Stimulated activated naive CD8-positive, alpha-beta T cell treated with anti-CD3 and anti-CD28 coated beads, Interleukin-15, Interleukin-2, amounts not matched to agents 100 ng/mL and 50 ng/mL, for 24 hours (primary cell): ENCODE measurements around the gene IDS.

Experiments
- H3K27ac Mint-ChIP-seq: one replicate; pipeline ENCODE4 v1.8.0; 2021; ENCODE audit warnings: mild to moderate bottlenecking, mixed read lengths
- H3K27me3 Mint-ChIP-seq: one replicate; pipeline ENCODE4 v1.8.0; 2021; ENCODE audit warnings: mixed read lengths
- H3K36me3 Mint-ChIP-seq: one replicate; pipeline ENCODE4 v1.8.0; 2021; ENCODE audit warnings: low read depth, mixed read lengths
- H3K4me1 Mint-ChIP-seq: one replicate; pipeline ENCODE4 v1.8.0; 2021; ENCODE audit warnings: low read depth, mixed read lengths
- H3K4me3 Mint-ChIP-seq: one replicate; pipeline ENCODE4 v1.8.0; 2021; ENCODE audit warnings: mild to moderate bottlenecking, mixed read lengths
- H3K9me3 Mint-ChIP-seq: one replicate; pipeline ENCODE4 v1.8.0; 2021; ENCODE audit warnings: mixed read lengths

Gene IDS

DNA sequence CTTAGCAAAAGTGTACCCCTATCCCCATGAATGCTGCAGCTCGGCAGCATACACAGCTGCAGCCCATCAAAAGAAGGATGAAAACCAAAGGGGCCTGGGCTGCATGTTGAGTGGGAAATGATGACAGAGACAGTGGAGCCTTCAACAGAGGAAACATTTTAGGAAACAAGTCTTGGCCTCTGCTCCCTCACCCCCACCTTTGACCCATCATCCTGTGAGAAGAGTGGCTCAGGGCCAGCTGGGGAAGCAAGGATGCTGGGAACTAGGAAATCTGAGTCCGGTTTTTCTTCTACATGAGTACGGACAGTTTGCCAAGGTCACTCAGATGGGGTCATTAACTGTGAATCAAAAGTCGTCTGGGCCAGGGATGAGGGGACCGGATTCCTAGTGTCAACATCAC lies 37.2 kb downstream of the IDS start:
- Mint-ChIP-seq H3K27me3 (peaks cover 4% of the 10 kb centered on the region), H3K9me3 (no peaks in the 10 kb centered on the region), H3K4me3 (no peak overlapping the region), H3K27ac (no peak overlapping the region), H3K4me1 (no peaks in the 10 kb centered on the region), H3K36me3 (no peaks in the 10 kb centered on the region)

DNA sequence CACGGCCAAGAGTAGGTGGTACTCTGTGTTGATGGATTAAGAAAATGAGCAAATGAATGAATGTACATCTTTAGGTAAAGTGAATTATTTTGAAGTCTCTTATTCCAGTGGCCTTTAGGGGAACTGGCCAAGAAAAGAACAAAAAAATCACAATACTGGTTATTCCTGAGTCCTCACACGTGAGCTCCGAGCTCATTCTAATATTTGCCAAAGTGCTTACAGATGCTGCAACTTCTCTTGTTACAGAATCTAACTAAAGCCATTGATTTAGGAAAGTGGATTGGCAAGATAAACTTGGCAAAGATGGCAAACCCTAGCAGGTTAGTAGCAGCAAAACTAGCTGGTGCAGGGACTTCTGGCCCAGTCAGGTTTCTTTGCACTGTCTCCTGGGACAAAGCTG lies 37.6 kb downstream of the IDS start:
- Mint-ChIP-seq H3K27ac (no peak overlapping the region), H3K4me3 (no peak overlapping the region), H3K9me3 (no peaks in the 10 kb centered on the region), H3K27me3 (peaks cover 4% of the 10 kb centered on the region), H3K4me1 (no peaks in the 10 kb centered on the region), H3K36me3 (no peaks in the 10 kb centered on the region)

DNA sequence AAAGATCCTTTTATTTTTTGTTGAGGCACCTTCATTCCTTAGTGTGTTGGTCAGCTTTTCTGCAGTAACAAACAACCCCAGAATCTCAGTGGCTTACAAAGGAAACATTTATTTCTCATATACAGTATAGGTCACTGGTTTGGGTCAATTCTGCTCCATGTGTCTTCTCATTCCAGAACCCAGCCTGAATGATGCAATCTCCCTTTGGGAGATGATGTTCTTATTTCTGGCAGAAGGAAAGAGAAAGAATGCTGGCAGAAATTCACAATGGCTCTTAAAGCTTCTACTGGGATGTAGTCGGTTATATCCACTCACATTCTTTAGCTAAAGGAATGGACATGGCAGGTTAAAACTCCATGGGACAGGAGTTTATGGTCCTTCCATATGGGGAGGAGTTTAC lies 42.3 kb downstream of the IDS start:
- no peaks in the 10 kb centered on the region for H3K36me3 Mint-ChIP-seq
- no peaks in the 10 kb centered on the region for H3K9me3 Mint-ChIP-seq
- peaks cover 13% of the 10 kb centered on the region for H3K27me3 Mint-ChIP-seq
- no peak overlapping the region for H3K27ac Mint-ChIP-seq
- no peaks in the 10 kb centered on the region for H3K4me1 Mint-ChIP-seq
- H3K4me3 Mint-ChIP-seq: no peak overlapping the region

DNA sequence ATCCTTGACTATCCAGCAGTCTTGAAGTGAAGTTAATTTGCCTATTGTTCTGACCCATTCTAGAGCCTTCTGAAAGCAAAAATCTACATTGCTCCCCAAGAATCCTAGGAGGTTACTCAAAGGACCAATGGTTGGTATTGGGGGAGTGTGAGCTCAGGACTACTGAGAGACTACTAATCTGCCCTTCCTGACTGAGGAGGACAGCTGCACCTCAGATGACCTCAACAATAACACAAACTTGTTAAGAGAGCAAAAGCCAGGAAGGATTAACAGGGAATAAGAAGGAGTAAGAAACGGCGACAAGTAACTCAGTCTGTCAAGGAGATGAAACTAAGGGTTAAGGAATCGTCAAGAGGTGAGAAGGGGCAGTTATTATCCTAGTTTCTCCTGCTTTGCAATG lies 43.4 kb downstream of the IDS start:
- Mint-ChIP-seq H3K4me3 (no peak overlapping the region), H3K27ac (no peak overlapping the region), H3K27me3 (peaks cover 13% of the 10 kb centered on the region), H3K9me3 (no peaks in the 10 kb centered on the region), H3K36me3 (no peaks in the 10 kb centered on the region), H3K4me1 (no peaks in the 10 kb centered on the region)

DNA sequence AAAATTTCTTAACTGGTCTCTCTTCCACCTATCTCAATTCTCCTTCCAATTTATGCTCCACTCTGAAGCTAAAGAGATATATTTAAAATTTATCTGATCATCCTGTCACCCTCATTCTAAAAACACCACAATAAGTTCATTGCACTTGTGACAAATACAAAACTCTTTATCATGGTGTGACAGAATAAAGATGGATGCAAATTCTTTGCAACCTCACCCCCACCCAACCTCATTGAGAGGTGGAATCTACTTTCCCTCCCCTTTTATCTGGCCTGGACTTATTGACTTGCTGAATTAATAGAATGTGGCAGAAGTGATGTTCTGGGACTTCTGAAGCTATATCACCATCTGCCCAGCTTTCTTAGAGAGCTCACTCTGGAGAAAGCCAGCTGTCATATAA lies 46.5 kb downstream of the IDS start:
- no peaks in the 10 kb centered on the region for H3K9me3 Mint-ChIP-seq

DNA sequence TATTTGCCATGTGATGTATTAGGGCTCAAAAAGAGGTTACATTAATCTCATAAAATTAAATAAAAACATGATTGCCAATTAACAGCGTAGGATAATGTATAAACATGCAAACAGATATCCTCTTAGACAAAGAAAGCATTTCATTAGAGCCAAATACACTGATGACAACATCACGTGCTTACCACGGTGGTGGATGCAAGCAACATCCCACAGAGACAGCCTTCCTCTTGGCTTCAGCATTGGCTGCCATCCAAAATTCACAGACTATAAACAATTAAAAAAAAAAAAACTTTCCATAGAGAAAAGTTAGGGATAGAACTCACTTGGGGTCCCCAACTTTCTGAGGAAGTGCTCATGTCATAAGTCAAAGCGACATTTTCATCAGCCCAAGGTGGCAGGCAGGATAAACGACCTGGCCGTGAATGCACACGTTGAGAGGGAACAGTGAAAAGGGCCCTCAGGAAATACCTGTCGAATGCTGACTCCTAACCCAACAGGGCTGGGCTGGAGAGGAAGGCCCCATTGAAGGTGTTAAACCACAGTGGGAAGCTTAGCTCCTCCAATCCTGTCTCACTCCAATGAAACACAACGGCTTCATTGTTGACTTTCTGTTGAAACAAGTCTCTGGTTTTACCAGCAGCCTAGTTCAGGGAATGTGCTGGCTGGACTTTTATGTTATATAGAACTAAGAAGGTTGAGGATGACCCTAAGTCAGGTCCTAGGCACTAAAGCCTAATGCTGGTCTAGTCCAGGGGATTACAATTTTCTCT lies 48.4 kb downstream of the IDS start:
- Mint-ChIP-seq H3K27ac (no peak overlapping the region), H3K36me3 (no peaks in the 10 kb centered on the region), H3K9me3 (no peaks in the 10 kb centered on the region), H3K4me1 (no peaks in the 10 kb centered on the region), H3K4me3 (no peak overlapping the region), H3K27me3 (peaks cover 9% of the 10 kb centered on the region)

More for the DNA sequence above, 46.5 kb downstream of the IDS start:
- Mint-ChIP-seq H3K27me3 (peaks cover 9% of the 10 kb centered on the region), H3K4me1 (no peaks in the 10 kb centered on the region), H3K27ac (no peak overlapping the region), H3K4me3 (no peak overlapping the region), H3K36me3 (no peaks in the 10 kb centered on the region)

DNA sequence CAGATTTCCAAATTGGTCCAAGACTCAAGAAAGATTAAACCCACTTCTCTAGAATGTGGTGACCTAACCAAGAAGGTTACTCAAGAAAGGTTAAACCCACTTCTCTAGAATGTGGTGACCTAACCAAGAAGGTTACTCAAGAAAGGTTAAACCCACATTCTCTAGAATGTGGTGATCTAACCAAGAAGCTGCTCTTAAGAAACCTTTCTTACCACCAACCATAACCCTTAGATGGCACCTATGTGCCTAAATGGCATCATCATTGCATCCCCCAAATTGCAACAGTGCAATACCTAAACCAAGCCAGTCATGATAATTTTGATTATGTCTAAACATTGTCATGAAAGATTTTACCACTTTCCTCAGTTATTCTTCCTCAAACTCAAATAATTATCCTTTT lies 49.2 kb downstream of the IDS start:
- H3K9me3 Mint-ChIP-seq: no peaks in the 10 kb centered on the region
- H3K36me3 Mint-ChIP-seq: no peaks in the 10 kb centered on the region
- peaks cover 6% of the 10 kb centered on the region for H3K27me3 Mint-ChIP-seq
- no peak overlapping the region for H3K27ac Mint-ChIP-seq
- H3K4me3 Mint-ChIP-seq: no peak overlapping the region
- H3K4me1 Mint-ChIP-seq: no peaks in the 10 kb centered on the region

DNA sequence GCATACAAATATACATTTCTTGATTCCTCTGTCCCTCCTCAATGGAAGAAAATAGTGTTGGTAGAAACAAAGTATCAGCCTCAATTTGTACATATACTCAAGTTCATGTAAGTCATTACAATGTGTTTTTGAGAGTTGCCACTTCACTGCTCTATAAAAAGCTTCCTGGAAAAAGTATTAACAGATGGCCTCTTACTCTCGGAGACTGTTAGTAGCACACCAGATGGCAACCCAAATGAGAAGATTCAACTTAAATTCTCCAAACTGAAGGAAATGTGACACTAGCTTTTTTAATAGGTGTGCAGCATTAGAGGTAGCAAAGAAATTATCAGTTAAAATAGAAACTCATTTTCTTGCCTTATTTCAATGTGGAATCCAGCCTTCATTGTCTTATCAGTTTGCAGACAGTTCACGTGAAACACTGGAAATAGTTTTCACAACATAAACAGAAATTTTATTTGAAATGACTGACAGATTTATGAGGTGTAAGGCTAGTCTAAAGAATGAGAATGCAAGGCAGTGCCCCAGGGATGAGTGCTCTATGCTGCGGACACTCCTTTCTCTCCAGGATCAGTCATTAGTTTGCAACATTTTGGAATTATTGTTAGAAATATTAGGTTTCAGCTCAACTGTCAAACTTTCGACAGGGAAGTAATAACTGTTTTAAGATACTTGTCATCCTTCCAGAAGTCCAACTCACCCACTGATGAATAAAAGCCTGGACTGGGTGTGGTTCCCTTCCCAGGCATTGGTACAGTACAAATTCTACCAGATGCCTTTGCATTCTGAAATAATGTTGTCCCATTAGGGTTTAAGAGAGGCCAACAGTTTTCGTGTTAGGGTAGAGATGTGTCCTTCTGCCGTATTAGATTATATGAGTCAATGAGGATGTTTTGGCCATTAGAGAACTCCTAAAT lies 50.9 kb downstream of the IDS start:
- Mint-ChIP-seq H3K27me3 (peaks cover under 1% of the 10 kb centered on the region), H3K27ac (no peak overlapping the region), H3K9me3 (peaks cover 4% of the 10 kb centered on the region)

DNA sequence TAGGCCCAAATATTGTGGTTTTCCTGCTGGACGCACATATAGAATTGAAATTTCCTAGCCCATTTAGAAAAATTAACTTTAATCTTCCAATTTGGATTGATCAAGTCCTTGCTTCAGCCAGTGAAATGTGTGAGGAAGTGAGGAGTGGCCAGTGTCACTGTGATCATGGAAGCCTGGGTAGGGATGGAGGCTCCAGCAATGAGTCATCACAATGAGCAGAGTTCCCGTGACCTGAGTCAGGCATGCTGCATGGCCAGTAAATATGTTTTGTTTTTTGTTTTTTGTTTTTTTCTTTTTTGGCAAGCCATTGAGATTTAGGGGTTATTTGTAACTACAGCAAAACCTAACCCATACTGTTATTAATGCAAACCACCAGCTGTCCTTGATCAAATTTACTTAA lies 52.1 kb downstream of the IDS start:
- peaks cover 4% of the 10 kb centered on the region for H3K9me3 Mint-ChIP-seq
- H3K27ac Mint-ChIP-seq: no peak overlapping the region
- H3K27me3 Mint-ChIP-seq: no peaks in the 10 kb centered on the region
- H3K4me3 Mint-ChIP-seq: no peak overlapping the region
- H3K36me3 Mint-ChIP-seq: no peaks in the 10 kb centered on the region
- H3K4me1 Mint-ChIP-seq: no peaks in the 10 kb centered on the region

More for the DNA sequence above, 50.9 kb downstream of the IDS start:
- no peak overlapping the region for H3K4me3 Mint-ChIP-seq
- H3K36me3 Mint-ChIP-seq: no peaks in the 10 kb centered on the region
- H3K4me1 Mint-ChIP-seq: no peaks in the 10 kb centered on the region

DNA sequence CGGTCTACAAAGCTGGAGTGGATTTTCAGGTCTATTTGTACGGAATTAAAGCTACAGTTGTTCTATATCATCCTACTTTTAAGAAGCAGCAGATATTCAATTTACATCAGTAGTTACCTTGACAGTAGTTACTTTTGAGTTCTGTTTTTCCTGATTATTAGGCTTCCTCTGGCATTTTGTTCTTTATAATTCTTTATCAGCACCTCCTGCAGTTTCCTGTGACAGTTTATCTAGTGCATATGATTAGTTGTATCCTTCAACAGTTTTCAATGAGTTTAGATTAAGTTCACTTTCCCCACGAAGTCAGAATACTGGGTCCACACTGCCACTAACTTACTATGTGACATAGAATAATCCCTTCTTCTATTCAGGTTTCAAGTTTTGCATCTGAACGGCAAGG lies 71.7 kb downstream of the IDS start:
- H3K4me1 Mint-ChIP-seq: no peaks in the 10 kb centered on the region

DNA sequence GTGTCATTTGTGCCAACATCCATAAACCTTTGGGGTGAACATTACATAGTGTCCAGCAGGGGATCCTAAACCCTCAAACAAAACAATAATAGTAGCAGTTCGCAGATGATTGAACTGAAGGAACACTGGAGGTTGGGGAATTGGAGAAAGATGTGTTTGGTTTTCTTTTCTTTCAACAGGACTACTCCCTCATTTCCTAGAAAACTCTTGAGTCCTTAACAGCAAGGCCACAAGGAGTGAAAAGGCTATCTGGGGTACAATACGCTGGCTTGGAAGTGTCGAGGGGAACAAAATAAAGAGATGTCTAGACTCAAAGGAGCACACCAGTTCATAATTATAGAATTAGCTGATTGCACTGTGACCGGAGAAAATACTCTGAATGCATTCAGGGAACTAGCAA lies 72.1 kb downstream of the IDS start:
- Mint-ChIP-seq H3K4me3 (no peak overlapping the region), H3K36me3 (no peaks in the 10 kb centered on the region), H3K27ac (no peak overlapping the region), H3K27me3 (no peaks in the 10 kb centered on the region), H3K9me3 (no peaks in the 10 kb centered on the region), H3K4me1 (no peaks in the 10 kb centered on the region)

More for the DNA sequence above, 71.7 kb downstream of the IDS start:
- Mint-ChIP-seq H3K9me3 (no peaks in the 10 kb centered on the region), H3K36me3 (no peaks in the 10 kb centered on the region), H3K27ac (no peak overlapping the region), H3K4me3 (no peak overlapping the region), H3K27me3 (no peaks in the 10 kb centered on the region)
